PC-3 (cell line): ENCODE results near the gene NSUN2. TPM values are rescaled to one million over a fixed set of nuclear protein-coding genes. Genes with fewer than 3 reads are reported as not detected.

Experiments used
- total RNA-seq: library from RNA; depleted of rRNA; stranded (reverse); fragments of >200 nt; gene quantifications from 2 replicates; pipeline ENCODE4 v1.2.3, GENCODE V29; 2014; rRNA removed

The NSUN2 gene
- total RNA-seq, 1 experiment from 2014 or later: 351 TPM

Other genes starting within 250 kb of the NSUN2 start
- gene UBE2QL1, start 184.2 kb downstream of the NSUN2 start, total RNA-seq: 7.4 and 8.8 TPM in 2 replicates
- 18.7 and 39.6 TPM in 2 replicates for gene SRD5A1, start 396 bp upstream of the NSUN2 start, total RNA-seq
- 39.3 and 42.4 TPM in 2 replicates for gene TENT4A, start 80.4 kb upstream of the NSUN2 start, total RNA-seq